Measurements from ENCODE around the gene CCR4. TPM values are rescaled to one million over a fixed set of nuclear protein-coding genes. Genes with fewer than 3 reads are reported as not detected.
A peak's percentile ranks its signal among the peaks of the same experiment; 100 is the strongest.

The CCR4 gene
- total and polyA plus RNA-seq, 2 experiments from 2014 or later = not detected

- Histone ChIP-seq H3K9me3 (ENCODE audit: low read depth) (no peaks in the 10 kb centered on the region), H3K4me3 (no peak overlapping the region), H3K4me1 (ENCODE audit: low read depth) (no peaks in the 10 kb centered on the region), H3K27me3 (no peaks in the 10 kb centered on the region), H3K27ac (no peak overlapping the region), H3K36me3 (no peaks in the 10 kb centered on the region)
- TF ChIP-seq CTCF (IDR thresholded peaks at IDR 0.05; ENCODE audit: low read depth, low read length) = no peak
- no peak for DNase-seq (ENCODE audit: low read depth in 1 of 2, low spot score in 1 of 2)
Measured at GRCh38 chr3:32946973-32947788, 4.3 kb upstream of the CCR4 start.

- Histone ChIP-seq H3K9me3 (ENCODE audit: low read depth) (no peaks in the 10 kb centered on the region), H3K27ac (no peak overlapping the region), H3K36me3 (no peaks in the 10 kb centered on the region), H3K27me3 (no peaks in the 10 kb centered on the region), H3K4me3 (no peak overlapping the region), H3K4me1 (ENCODE audit: low read depth) (no peaks in the 10 kb centered on the region)
- peak; percentile 89 to 92 for DNase-seq (ENCODE audit: low read depth in 1 of 2, low spot score in 1 of 2)
- TF ChIP-seq CTCF (IDR thresholded peaks at IDR 0.05; ENCODE audit: low read depth, low read length) = peak; percentile 76
Measured at GRCh38 chr3:32947789-32948238, 3.6 kb upstream of the CCR4 start.

- Histone ChIP-seq H3K27ac (no peak overlapping the region), H3K27me3 (no peaks in the 10 kb centered on the region), H3K36me3 (no peaks in the 10 kb centered on the region), H3K4me3 (no peak overlapping the region), H3K9me3 (ENCODE audit: low read depth) (no peaks in the 10 kb centered on the region), H3K4me1 (ENCODE audit: low read depth) (no peaks in the 10 kb centered on the region)
- DNase-seq (ENCODE audit: low read depth in 1 of 2, low spot score in 1 of 2) = no peak
- TF ChIP-seq CTCF (IDR thresholded peaks at IDR 0.05; ENCODE audit: low read depth, low read length) = no peak
Measured at GRCh38 chr3:32948625-32949445, 2.6 kb upstream of the CCR4 start.

GRCh38 chr3:32950516-32950915 is 928 bp upstream of the CCR4 start:
- H3K27ac ChIP-seq = no peak overlapping the region
- no peaks in the 10 kb centered on the region for H3K9me3 ChIP-seq (ENCODE audit: low read depth)
- no peak for DNase-seq (ENCODE audit: low read depth in 1 of 2, low spot score in 1 of 2)
- H3K4me3 ChIP-seq = no peak overlapping the region
- H3K27me3 ChIP-seq = no peaks in the 10 kb centered on the region
- TF ChIP-seq CTCF (IDR thresholded peaks at IDR 0.05; ENCODE audit: low read depth, low read length) = no peak
- no peaks in the 10 kb centered on the region for H3K36me3 ChIP-seq
- H3K4me1 ChIP-seq (ENCODE audit: low read depth) = no peaks in the 10 kb centered on the region

- H3K27ac ChIP-seq = no peak overlapping the region
- DNase-seq (ENCODE audit: low read depth in 1 of 2, low spot score in 1 of 2) = no peak
- no peaks in the 10 kb centered on the region for H3K36me3 ChIP-seq
- H3K27me3 ChIP-seq = no peaks in the 10 kb centered on the region
- H3K4me3 ChIP-seq = no peak overlapping the region
- no peaks in the 10 kb centered on the region for H3K4me1 ChIP-seq (ENCODE audit: low read depth)
- no peaks in the 10 kb centered on the region for H3K9me3 ChIP-seq (ENCODE audit: low read depth)
- no peak for TF ChIP-seq CTCF (IDR thresholded peaks at IDR 0.05; ENCODE audit: low read depth, low read length)
Measured at GRCh38 chr3:32952369-32953077, 1.1 kb downstream of the CCR4 start.

Data from cardiac muscle cell (in vitro differentiated cells and primary cell).